K562 treated with DMSO at 1 percent for 48 hours (cell line): ENCODE data around the gene NIM1K. TPM values are rescaled to one million over a fixed set of nuclear protein-coding genes. Genes with fewer than 3 reads are reported as not detected.

Experiments
- total RNA-seq: library from RNA; unstranded; fragments of 300-600 nt; gene quantifications from 2 replicates; pipeline ENCODE4 v1.2.3, GENCODE V29; 2022; ENCODE audit warnings: low replicate concordance; ENCODE audit errors: extremely low read depth

Gene NIM1K
- not detected in 2 replicates for total RNA-seq

DNA sequence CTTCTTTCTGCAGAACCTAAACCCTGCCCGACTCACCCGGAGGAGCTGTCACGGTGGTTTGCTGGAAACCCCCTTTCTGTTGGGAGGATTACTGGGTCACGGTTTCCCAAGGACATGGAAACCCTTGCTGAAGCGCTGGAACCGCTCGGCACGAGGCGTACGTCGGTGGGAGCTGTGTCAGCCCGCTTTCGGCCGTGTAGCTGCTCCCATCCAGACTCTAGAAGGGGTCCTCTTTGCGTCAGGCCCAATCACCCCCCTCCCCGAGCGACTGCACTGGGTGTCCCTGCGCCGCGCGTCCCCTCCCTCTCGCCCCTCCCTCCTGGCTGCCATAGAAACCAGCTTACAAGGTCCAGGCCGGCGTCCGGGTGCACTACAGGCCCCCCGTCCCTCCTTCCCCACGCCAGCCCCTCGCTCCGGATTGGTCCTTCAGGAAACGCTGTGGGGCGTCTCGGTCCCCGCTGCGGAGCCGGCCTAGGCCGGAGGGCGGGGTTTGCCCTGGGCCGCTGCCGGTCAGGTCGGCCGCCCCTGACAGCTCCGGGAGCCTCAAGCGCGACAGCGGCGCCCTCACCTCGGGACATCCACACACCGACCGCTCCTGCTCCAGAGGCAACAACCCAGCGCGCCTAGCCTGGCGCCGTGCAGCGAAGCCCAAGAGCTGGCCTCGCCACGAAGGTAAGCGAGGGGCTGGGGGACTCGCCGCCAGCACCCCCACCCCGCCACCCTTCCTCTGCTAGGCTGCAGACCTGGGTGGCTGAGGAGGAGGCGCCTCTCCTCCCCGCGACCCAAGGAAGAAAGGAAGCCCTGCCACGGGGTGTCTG is at the start of gene NIM1K:
Gene NIM1K, plus strand, starts transcription at position 486 of the 818 bp plus-strand sequence. CDS start 53,551 bp downstream, outside the sequence.

DNA sequence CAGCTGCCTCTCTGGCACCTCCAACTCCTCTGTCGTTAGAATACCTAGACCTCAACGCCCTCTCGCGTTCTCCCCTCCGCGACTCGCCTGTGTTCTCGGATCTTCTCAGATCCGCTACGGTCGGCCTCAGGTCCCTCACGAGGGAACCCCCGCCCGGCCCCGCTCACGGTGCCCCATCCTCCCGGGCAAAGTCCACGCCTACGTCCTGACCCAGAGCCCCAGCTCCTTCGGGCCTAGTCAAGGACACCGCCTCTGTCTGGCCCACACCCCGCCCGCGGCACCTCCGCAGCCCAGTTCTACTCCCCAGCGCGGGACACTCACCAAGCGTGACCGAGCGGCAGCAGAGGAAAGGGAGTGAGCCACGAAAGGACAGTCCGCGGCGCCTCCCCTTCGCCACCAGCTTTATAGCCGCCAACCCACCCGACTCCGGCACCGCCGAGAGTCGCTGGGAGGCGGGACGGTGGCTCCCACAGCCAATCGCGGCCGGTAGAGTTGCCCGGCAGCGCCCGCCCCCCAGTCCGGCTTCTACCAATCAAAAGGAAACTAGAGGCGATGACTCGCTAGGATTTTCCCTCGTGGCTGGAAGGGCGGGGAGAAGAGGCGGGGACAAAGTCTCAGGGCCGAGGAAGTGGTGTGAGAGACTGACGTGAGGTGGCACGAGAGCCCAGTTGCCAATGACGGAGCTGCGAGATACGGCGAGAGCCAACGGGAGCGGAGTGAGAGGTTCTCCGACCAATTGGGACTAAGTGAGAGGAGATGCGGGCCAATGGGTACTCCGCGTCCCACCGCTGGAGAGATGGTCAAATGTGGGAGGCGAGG is 121.2 kb downstream of the NIM1K start, which contains the start of gene HMGCS1:
Gene HMGCS1, minus strand, starts transcription at position 378 of the 819 bp plus-strand sequence. CDS start 14,447 bp downstream, outside the sequence.

Other genes with a start within 250 kb of the NIM1K start
- gene ANXA2R, start 151.9 kb upstream of the NIM1K start, total RNA-seq, result not detected in 2 replicates
- not detected in 2 replicates for gene ZNF131, start 71.3 kb upstream of the NIM1K start, total RNA-seq
- not detected in 2 replicates for gene HMGCS1, start 121.2 kb downstream of the NIM1K start, total RNA-seq
- gene CCL28, start 220.2 kb downstream of the NIM1K start, total RNA-seq, result not detected in 2 replicates